Heart right ventricle (tissue), 16 donors: Measurements from ENCODE around the gene TLL2. TPM values are rescaled to one million over a fixed set of nuclear protein-coding genes. Genes with fewer than 3 reads are reported as not detected.

Source experiments
- ATAC-seq, 8 donors: fragments of 200-7000 bp; cut with Tn5 transposase; one replicate each; pipeline ENCODE4 v1.9.1; 2020; ENCODE audit warnings: mild to moderate bottlenecking in 8 of 8, moderate library complexity in 8 of 8, moderate number of reproducible peaks in 1 of 8
- DNase-seq, 2 donors: peaks; one replicate each; pipeline ENCODE4 v3.0.0-alpha.2; 2020
- H3K27ac ChIP-seq, 10 donors: fragments of 200-600 bp; sonication (generic) in 2 of 10; one replicate each; pipeline versions ENCODE4 v1.5.0 to v1.8.0; 2020 to 2022; ENCODE audit warnings: mild to moderate bottlenecking in 3 of 10
- H3K27me3 ChIP-seq, 7 donors: fragments of 200-600 bp; one replicate each; pipeline ENCODE4 v1.8.0; 2021 to 2022; ENCODE audit warnings: mild to moderate bottlenecking in 2 of 7
- H3K36me3 ChIP-seq, 9 donors: fragments of 200-600 bp; sonication (generic) in 1 of 9; one replicate each; pipeline versions ENCODE4 v1.5.0 to v1.8.0; 2020 to 2022; ENCODE audit warnings: mild to moderate bottlenecking in 2 of 9
- H3K4me1 ChIP-seq, 9 donors: fragments of 200-600 bp; sonication (generic) in 1 of 9; one replicate each; pipeline versions ENCODE4 v1.5.0 to v1.8.0; 2020 to 2022; ENCODE audit warnings: mild to moderate bottlenecking in 4 of 9
- H3K4me3 ChIP-seq, 10 donors: fragments of 200-600 bp; sonication (generic) in 2 of 10; one replicate each; pipeline versions ENCODE4 v1.5.0 to v1.8.0; 2020 to 2022; ENCODE audit warnings: mild to moderate bottlenecking in 7 of 10, moderate library complexity in 2 of 10
- H3K9me3 ChIP-seq, 11 donors: fragments of 200-600 bp in 10 of 11; sonication (generic) in 2 of 11; one replicate each; pipeline versions ENCODE4 v1.5.0 to v1.8.0; 2013 to 2022; ENCODE audit warnings: mild to moderate bottlenecking in 2 of 11, control low read depth in 1 of 11, moderate library complexity in 1 of 11
- CTCF ChIP-seq, 9 donors: fragments of 200-600 bp; sonication (generic) in 2 of 9; IDR thresholded peaks; one replicate each; pipeline versions ENCODE4 v1.5.0 to v1.8.0; 2021 to 2022; ENCODE audit warnings: antibody characterized with exemption in 9 of 9, mild to moderate bottlenecking in 5 of 9, moderate library complexity in 1 of 9
- WGBS, 2 donors: extraction: QIAGEN DNeasy Blood & Tissue Kit; methylation state at CpG; one replicate each; pipeline ENCODE4 v1.1.7; 2013; ENCODE audit warnings: inconsistent platforms in 1 of 2; 5-methylcytosine and 5-hydroxymethylcytosine counted together
- intact Hi-C, 10 donors: fragments of 100-400 bp; cut with DNase I; formaldehyde crosslinking; loops; one replicate each; pipeline versions ENCODE4 v1.11.1 to v1.14.2; 2022
- polyA plus RNA-seq, 2 donors: library from polyadenylated mRNA; stranded (reverse); fragments of 200-250 nt; gene quantifications; one replicate each; pipeline ENCODE4 v1.2.3, GENCODE V29; 2013
- total RNA-seq, 10 donors: library from RNA; stranded (reverse); fragmentation: NEBNext Ultra II Directional in 3 of 10; extraction: Animal tissue kit (Norgen Biotek cat#: 25700) in 3 of 10; gene quantifications; one replicate each; pipeline versions ENCODE4 v1.2.1 to v1.2.4, GENCODE V29; 2021 to 2023
- donor health status: Arrhythmogenic right ventricular cardiomyopathy.
- donor health status: ischemic (EF 13 %, LVEDD 7.1; RV severe dilation, severe dysfunction).
- donor health status: healthy with polysubstance abuse.
- donor health status: DM: no; HTN: yes; CAD: no.
- donor health status: DM: no; HTN: no; CAD: no.
- donor health status: ischemic (EF 25% LVEDD 6.9; RV normal size, moderate dysfunction).
- donor health status: ischemic (EF 25% LVEDD 5.7; RV mildly dilated, moderate dysfunction).
- donor health status: healthy.
- donor health status: DM: yes; HTN: yes; CAD: no.
- donor health status: Ischemic cardiomyopathy.
- donor health status: ischemic (EF 35%, LVEDD 5.7; RV mildly dilated, moderate dysfunction).
- donor health status: nonischemic (EF 11% LVEDD 7.7; RV severe dilation, severe dysfunction).
- donor health status: DM: yes; HTN: yes; CAD: no.
- donor health status: PGD.
- donor health status: ischemic (EF 29% LVEDD 5.4; RV normal size, mild dysfunction).
- donor health status: nonischemic (EF 23%, LVEDD 6.1; RV moderate dilation, normal function).

The TLL2 gene
- total and polyA plus RNA-seq, 12 donors: 2.3 to 9.2 (median 6.9) TPM

GRCh38 chr10:96401036-96401435 lies 112.7 kb downstream of the TLL2 start:
- intact Hi-C loops: no loop called here
- H3K9me3 ChIP-seq: no peaks in the 10 kb centered on the region
- peaks cover 0 to 19% (median 0%) of the 10 kb centered on the region in 7 donors for H3K27me3 ChIP-seq
- no peak overlapping the region for H3K4me3 ChIP-seq
- no peak for DNase-seq
- H3K36me3 ChIP-seq: no peaks in the 10 kb centered on the region
- WGBS, 2 donors: 39 to 42% methylated on average over 7 of the region's 7 CpGs
- H3K27ac ChIP-seq: peak overlapping the region in 6 of 10 donors; percentile 9 to 33 (median 26)
- TF ChIP-seq CTCF (IDR thresholded peaks at IDR 0.05): no peak
- ATAC-seq: peak in 1 of 8 donors; percentile 9
- peaks cover 0 to 47% (median 29%) of the 10 kb centered on the region in 9 donors for H3K4me1 ChIP-seq

GRCh38 chr10:96400465-96400864 lies 113.3 kb downstream of the TLL2 start:
- no peaks in the 10 kb centered on the region for H3K36me3 ChIP-seq
- DNase-seq (no peak), ATAC-seq (no peak)
- H3K27me3 ChIP-seq: peaks cover 0 to 19% (median 0%) of the 10 kb centered on the region in 7 donors
- peak overlapping the region in 4 of 10 donors; percentile 9 to 46 (median 30) for H3K27ac ChIP-seq
- TF ChIP-seq CTCF (IDR thresholded peaks at IDR 0.05): no peak
- intact Hi-C loops: no loop called here
- peaks cover 0 to 51% (median 30%) of the 10 kb centered on the region in 9 donors for H3K4me1 ChIP-seq
- 50 to 52% methylated on average over 3 of the region's 3 CpGs for WGBS, 2 donors
- no peaks in the 10 kb centered on the region for H3K9me3 ChIP-seq
- no peak overlapping the region for H3K4me3 ChIP-seq

GRCh38 chr10:96397902-96398301 lies 115.8 kb downstream of the TLL2 start:
- H3K4me1 ChIP-seq: peaks cover 0 to 51% (median 30%) of the 10 kb centered on the region in 9 donors
- peaks cover 0 to 9% (median 0%) of the 10 kb centered on the region in 9 donors for H3K36me3 ChIP-seq
- peak overlapping the region in 5 of 10 donors; percentile 27 to 64 (median 51) for H3K27ac ChIP-seq
- peak; percentile 62 to 90 (median 80) for ATAC-seq
- TF ChIP-seq CTCF (IDR thresholded peaks at IDR 0.05): no peak
- H3K9me3 ChIP-seq: no peaks in the 10 kb centered on the region
- H3K27me3 ChIP-seq: peaks cover 0 to 19% (median 0%) of the 10 kb centered on the region in 7 donors
- H3K4me3 ChIP-seq: no peak overlapping the region
- 38 to 77% methylated on average over 1 of the region's 1 CpG for WGBS, 2 donors
- DNase-seq: peak in 1 of 2 donors; percentile 62
- intact Hi-C loops: loop anchor here in 9 of 10 donors (2.0 to 10.0 kb wide), 7 partner anchors 51 to 627 kb away; partner anchors contain the start of gene TLL2 (in 5 of the 9)

GRCh38 chr10:96395931-96396877 lies 117.5 kb downstream of the TLL2 start:
- Histone ChIP-seq H3K27me3 (peaks cover 0 to 18% (median 0%) of the 10 kb centered on the region in 7 donors), H3K4me1 (peaks cover 0 to 51% (median 25%) of the 10 kb centered on the region in 9 donors), H3K4me3 (no peak overlapping the region), H3K9me3 (no peaks in the 10 kb centered on the region), H3K36me3 (peaks cover 0 to 9% (median 0%) of the 10 kb centered on the region in 9 donors), H3K27ac (peak overlapping the region in 1 of 10 donors; percentile 64)
- intact Hi-C loops: loop anchor here in 9 of 10 donors (1.0 to 10.0 kb wide), 8 partner anchors 53 to 629 kb away; partner anchors contain the start of gene TLL2 (in 8 of the 9)
- ATAC-seq: peak in 7 of 8 donors; percentile 44 to 77 (median 72)
- peak; percentile 58 to 65 for DNase-seq
- WGBS, 2 donors: 27% methylated on average over 24 of the region's 24 CpGs
- peak; percentile 65 to 92 (median 85) for TF ChIP-seq CTCF (IDR thresholded peaks at IDR 0.05)
